ENCODE results near the gene ABCC1. TPM values are rescaled to one million over a fixed set of nuclear protein-coding genes. Genes with fewer than 3 reads are reported as not detected.

Gene ABCC1
- total RNA-seq, 1 donor from 2014 or later, result 47.9 TPM

GRCh38 chr16:16071631-16072244 lies 122.3 kb downstream of the ABCC1 start:
- TF ChIP-seq CTCF (IDR thresholded peaks at IDR 0.05), result no peak
- peak overlapping the region; percentile 68 for H3K27ac Mint-ChIP-seq (ENCODE audit: unreplicated experiment)
- no peaks in the 10 kb centered on the region for H3K9me3 Mint-ChIP-seq (ENCODE audit: low read depth)
- H3K27me3 Mint-ChIP-seq (ENCODE audit: low read depth), result no peaks in the 10 kb centered on the region
- DNase-seq (ENCODE audit: low spot score), result no peak
- H3K36me3 Mint-ChIP-seq (ENCODE audit: low read depth), result peaks cover 17% of the 10 kb centered on the region
- H3K4me1 Mint-ChIP-seq (ENCODE audit: low read depth), result peaks cover 53% of the 10 kb centered on the region
- H3K4me3 Mint-ChIP-seq (ENCODE audit: unreplicated experiment), result no peak overlapping the region

GRCh38 chr16:16073001-16073545 lies 123.7 kb downstream of the ABCC1 start:
- Mint-ChIP-seq H3K4me1 (ENCODE audit: low read depth) (peaks cover 44% of the 10 kb centered on the region), H3K36me3 (ENCODE audit: low read depth) (peaks cover 21% of the 10 kb centered on the region), H3K27ac (ENCODE audit: unreplicated experiment) (no peak overlapping the region), H3K9me3 (ENCODE audit: low read depth) (no peaks in the 10 kb centered on the region), H3K27me3 (ENCODE audit: low read depth) (no peaks in the 10 kb centered on the region), H3K4me3 (ENCODE audit: unreplicated experiment) (no peak overlapping the region)
- no peak for DNase-seq (ENCODE audit: low spot score)
- TF ChIP-seq CTCF (IDR thresholded peaks at IDR 0.05), result no peak

GRCh38 chr16:16073891-16074881 lies 124.8 kb downstream of the ABCC1 start:
- Mint-ChIP-seq H3K27ac (ENCODE audit: unreplicated experiment) (peak overlapping the region; percentile 89), H3K9me3 (ENCODE audit: low read depth) (no peaks in the 10 kb centered on the region), H3K27me3 (ENCODE audit: low read depth) (no peaks in the 10 kb centered on the region), H3K4me3 (ENCODE audit: unreplicated experiment) (peak overlapping the region; percentile 27), H3K36me3 (ENCODE audit: low read depth) (peaks cover 20% of the 10 kb centered on the region), H3K4me1 (ENCODE audit: low read depth) (peaks cover 39% of the 10 kb centered on the region)
- peak; percentile 41 for TF ChIP-seq CTCF (IDR thresholded peaks at IDR 0.05)
- DNase-seq (ENCODE audit: low spot score), result no peak

- Mint-ChIP-seq H3K27me3 (ENCODE audit: low read depth) (no peaks in the 10 kb centered on the region), H3K36me3 (ENCODE audit: low read depth) (peaks cover 22% of the 10 kb centered on the region), H3K9me3 (ENCODE audit: low read depth) (no peaks in the 10 kb centered on the region), H3K4me3 (ENCODE audit: unreplicated experiment) (no peak overlapping the region), H3K27ac (ENCODE audit: unreplicated experiment) (no peak overlapping the region), H3K4me1 (ENCODE audit: low read depth) (peaks cover 36% of the 10 kb centered on the region)
- DNase-seq (ENCODE audit: low spot score), result no peak
- no peak for TF ChIP-seq CTCF (IDR thresholded peaks at IDR 0.05)
These were observed 126.3 kb downstream of the ABCC1 start for GRCh38 chr16:16075488-16076422.

Measured in chondrocyte (in vitro differentiated cells).